Measurements from ENCODE around the gene PPP1CB.
A peak's percentile ranks its signal among the peaks of the same experiment; 100 is the strongest.
"Not testable (repeated sequence)": the region's sequence is repeated elsewhere in the genome, so short reads cannot be mapped to it uniquely, and the experiment has no call there.

The PPP1CB gene

DNA sequence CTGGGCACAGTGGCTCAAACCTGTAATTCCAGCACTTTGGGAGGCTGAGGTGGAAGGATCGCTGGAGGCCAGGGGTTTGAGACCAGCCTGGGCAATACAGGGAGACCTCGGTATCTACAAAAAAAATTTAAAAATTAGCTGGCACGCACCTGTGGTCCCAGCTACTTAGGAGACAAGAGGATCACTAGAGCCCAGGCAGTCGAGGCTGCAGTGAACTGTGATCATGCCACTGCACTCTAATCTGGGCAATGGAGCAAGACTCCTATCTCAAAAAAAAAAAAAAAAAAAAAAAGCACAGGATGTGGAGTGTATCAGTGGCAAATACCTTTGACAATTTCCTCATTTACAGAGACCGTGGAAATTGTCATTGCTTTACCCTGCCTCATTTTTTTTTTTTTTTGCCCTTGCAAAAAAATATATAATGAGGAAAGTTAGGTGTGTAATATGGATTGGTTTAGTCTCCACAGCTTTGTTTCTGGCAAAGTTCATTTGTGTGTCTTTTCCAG, 20.9 kb upstream of the PPP1CB start:
- Histone ChIP-seq H3K4me2 (no peak overlapping the region), H4K20me1 (no peaks in the 10 kb centered on the region), H3K9me3 (replicated peaks in 1 of 11) (no peaks in the 10 kb centered on the region), H3K9ac (no peak overlapping the region), H3K27ac (no peak overlapping the region), H3K4me3 (no peak overlapping the region), H3K4me1 (no peaks in the 10 kb centered on the region), H3K36me3 (no peaks in the 10 kb centered on the region), H3K27me3 (no peaks in the 10 kb centered on the region)
- no peak for TF ChIP-seq Cebpa-rat (IDR thresholded peaks at IDR 0.05)

DNA sequence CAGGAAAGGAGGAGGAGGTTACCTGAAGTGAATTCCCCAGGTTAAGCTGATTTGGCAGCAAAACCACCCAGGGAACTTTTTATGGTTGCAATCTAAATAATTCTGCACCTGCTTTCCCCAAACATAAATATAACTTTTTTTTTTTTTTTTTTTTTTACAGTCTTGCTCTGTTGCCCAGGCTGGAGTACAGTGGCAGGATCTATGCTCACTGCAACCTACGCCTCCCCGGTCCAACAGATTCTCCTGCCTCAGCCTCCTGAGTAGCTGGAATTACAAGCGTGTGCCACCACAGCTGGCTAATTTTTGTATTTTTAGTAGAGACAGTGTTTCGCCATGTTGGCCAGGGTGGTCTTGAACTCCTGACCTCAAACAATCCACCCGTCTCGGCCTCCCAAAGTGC, 16.1 kb upstream of the PPP1CB start:
- no peak overlapping the region for H3K4me3 ChIP-seq
- TF ChIP-seq Cebpa-rat (IDR thresholded peaks at IDR 0.05): no peak
- H3K27ac ChIP-seq: no peak overlapping the region
- peaks cover 22 to 33% (median 28%) of the 10 kb centered on the region in 11 experiments for H3K9me3 ChIP-seq (replicated peaks in 1 of 11)
- H3K4me1 ChIP-seq: peaks cover 0 to 8% (median 2%) of the 10 kb centered on the region in 10 experiments; a peak in 7 of 20 replicates
- no peaks in the 10 kb centered on the region for H4K20me1 ChIP-seq
- H3K27me3 ChIP-seq: no peaks in the 10 kb centered on the region
- H3K4me2 ChIP-seq: no peak overlapping the region
- H3K9ac ChIP-seq: no peak overlapping the region
- H3K36me3 ChIP-seq: peaks cover 0 to 7% (median 0%) of the 10 kb centered on the region in 11 experiments; a peak in 3 of 22 replicates

DNA sequence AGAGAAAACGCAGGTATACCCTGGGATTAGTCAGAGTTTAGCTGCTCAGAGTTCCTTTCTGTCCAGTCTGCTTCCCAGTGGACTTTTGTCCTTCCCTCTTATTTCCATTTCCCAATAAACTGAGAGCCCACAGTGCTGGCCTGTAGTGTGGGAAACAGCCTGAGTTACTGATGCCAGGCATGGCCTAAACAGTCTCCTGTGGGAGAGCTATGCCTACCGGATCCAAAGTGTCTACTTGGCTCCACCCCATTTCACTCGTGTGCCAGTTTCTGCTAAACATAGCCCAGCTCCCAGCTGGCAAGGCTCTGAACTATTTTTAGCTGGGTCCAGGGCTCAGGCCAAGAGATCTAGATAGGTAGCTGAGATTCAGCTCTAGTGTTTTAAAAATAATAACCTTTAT, 15.6 kb upstream of the PPP1CB start:
- Histone ChIP-seq H3K36me3 (peaks cover 0 to 7% (median 0%) of the 10 kb centered on the region in 11 experiments; a peak in 3 of 22 replicates), H4K20me1 (no peaks in the 10 kb centered on the region), H3K9ac (no peak overlapping the region), H3K4me3 (no peak overlapping the region), H3K4me1 (peaks cover 0 to 12% (median 3%) of the 10 kb centered on the region in 10 experiments; a peak in 7 of 20 replicates), H3K27me3 (no peaks in the 10 kb centered on the region), H3K27ac (no peak overlapping the region), H3K9me3 (replicated peaks in 1 of 11) (peaks cover 22 to 33% (median 28%) of the 10 kb centered on the region in 11 experiments), H3K4me2 (no peak overlapping the region)
- no peak for TF ChIP-seq Cebpa-rat (IDR thresholded peaks at IDR 0.05)

DNA sequence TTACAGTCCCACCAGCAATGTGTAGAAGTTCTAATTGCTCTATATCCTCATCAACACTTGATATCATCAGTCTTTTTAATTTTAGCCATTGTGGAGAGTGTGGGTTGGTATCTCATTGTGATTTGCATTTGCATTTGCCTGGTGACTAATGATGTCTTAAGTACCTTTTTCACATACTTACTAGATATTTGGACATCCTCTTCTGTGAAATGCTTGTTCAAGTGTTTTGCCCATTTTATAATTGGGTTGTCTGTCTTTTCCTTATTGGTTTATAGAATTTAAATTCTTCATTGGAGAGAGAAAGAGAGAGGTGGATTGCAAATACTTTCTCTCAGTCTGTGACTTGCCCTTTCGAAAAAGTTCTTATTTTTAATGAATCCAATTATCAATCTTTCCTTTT, 14.0 kb upstream of the PPP1CB start:
- peaks cover 22 to 33% (median 28%) of the 10 kb centered on the region in 11 experiments for H3K9me3 ChIP-seq (replicated peaks in 1 of 11)
- H4K20me1 ChIP-seq: no peaks in the 10 kb centered on the region
- H3K4me2 ChIP-seq: no peak overlapping the region
- TF ChIP-seq Cebpa-rat (IDR thresholded peaks at IDR 0.05): no peak
- peaks cover 0 to 7% (median 0%) of the 10 kb centered on the region in 11 experiments; a peak in 3 of 22 replicates for H3K36me3 ChIP-seq
- no peaks in the 10 kb centered on the region for H3K27me3 ChIP-seq
- no peak overlapping the region for H3K4me3 ChIP-seq
- H3K27ac ChIP-seq: no peak overlapping the region
- H3K4me1 ChIP-seq: peaks cover 0 to 12% (median 3%) of the 10 kb centered on the region in 10 experiments; a peak in 7 of 20 replicates
- H3K9ac ChIP-seq: no peak overlapping the region

DNA sequence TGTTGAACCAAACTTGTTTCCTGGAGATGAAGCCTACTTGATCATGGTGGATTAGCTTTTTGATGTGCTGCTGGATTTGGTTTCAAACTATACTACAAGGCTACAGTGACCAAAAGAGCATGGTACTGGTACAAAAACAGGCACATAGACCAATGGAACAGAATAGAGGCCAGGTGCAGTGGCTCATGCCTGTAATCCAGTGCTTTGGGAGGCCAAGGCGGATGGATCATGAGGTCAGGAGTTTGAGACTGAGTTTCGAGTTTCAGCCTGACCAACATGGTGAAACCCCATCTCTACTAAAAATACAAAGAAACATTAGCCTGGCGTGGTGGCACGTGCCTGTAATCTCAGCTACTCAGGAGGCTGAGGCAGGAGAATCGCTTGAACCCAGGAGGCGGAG, 9.0 kb upstream of the PPP1CB start:
- H3K27me3 ChIP-seq, H3K4me3 ChIP-seq, H3K9ac ChIP-seq, H4K20me1 ChIP-seq, H3K27ac ChIP-seq, H3K36me3 ChIP-seq, H3K4me2 ChIP-seq: not testable (repeated sequence)
- H3K9me3 ChIP-seq (replicated peaks in 1 of 11): peaks cover 13 to 22% (median 18%) of the 10 kb centered on the region in 11 experiments; a peak in 21 of 22 replicates
- H3K4me1 ChIP-seq: peaks cover 0 to 19% (median 3%) of the 10 kb centered on the region in 10 experiments; a peak in 8 of 20 replicates

DNA sequence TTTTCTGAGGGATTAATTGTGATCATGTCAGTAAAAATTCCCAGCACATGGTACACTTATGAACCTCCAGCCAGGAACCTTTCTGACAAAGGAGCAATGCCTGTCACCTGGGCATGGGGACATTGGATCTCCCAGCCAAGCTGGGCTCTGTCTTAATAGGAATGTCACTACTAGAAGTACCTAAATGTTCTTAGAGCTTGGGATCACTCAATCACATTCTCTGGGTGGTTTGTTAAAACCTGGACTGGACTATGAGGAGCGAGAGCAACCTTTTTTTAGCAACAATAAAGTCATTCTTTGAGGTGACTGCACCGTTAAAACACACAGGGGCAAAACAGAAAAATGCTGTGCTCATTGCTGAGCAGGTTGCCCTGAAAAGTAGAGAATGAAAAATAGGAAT, 6.4 kb upstream of the PPP1CB start:
- no peak overlapping the region for H3K27ac ChIP-seq
- no peak for TF ChIP-seq Cebpa-rat (IDR thresholded peaks at IDR 0.05)

DNA sequence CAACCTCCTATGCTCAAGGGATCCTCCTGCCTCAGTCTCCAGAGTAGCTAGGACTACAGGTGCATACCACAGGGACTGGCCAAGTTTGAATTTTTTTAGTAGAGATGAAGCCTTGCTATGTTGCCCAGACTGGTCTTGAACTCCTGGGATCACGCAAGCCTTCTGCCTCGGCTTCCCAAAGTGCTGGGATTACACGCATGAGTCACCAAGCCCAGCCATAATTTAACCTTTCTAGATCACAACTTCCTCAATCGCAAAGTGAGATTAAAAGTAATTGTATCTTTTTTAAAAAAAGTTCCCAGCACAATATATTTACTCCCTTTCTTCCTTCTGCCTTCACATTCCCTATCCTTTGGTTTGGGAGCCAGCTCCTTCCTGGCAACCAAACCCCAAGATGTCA, 5.8 kb upstream of the PPP1CB start:
- H3K9me3 ChIP-seq (replicated peaks in 1 of 11): no peaks in the 10 kb centered on the region
- no peak overlapping the region for H3K9ac ChIP-seq
- TF ChIP-seq Cebpa-rat (IDR thresholded peaks at IDR 0.05): no peak
- no peak overlapping the region for H3K4me3 ChIP-seq
- H3K36me3 ChIP-seq: no peaks in the 10 kb centered on the region
- no peaks in the 10 kb centered on the region for H4K20me1 ChIP-seq
- H3K27ac ChIP-seq: no peak overlapping the region
- peaks cover 17 to 38% (median 20%) of the 10 kb centered on the region in 10 experiments for H3K4me1 ChIP-seq
- peak overlapping the region in 4 of 11 experiments; percentile 4 to 52 (median 32); a peak in 4 of 22 replicates for H3K4me2 ChIP-seq
- H3K27me3 ChIP-seq: no peaks in the 10 kb centered on the region

More for the DNA sequence above, 6.4 kb upstream of the PPP1CB start:
- H3K4me2 ChIP-seq: peak overlapping the region in 1 of 11 experiments; percentile 52; a peak in 1 of 22 replicates
- H3K9me3 ChIP-seq (replicated peaks in 1 of 11): no peaks in the 10 kb centered on the region
- no peak overlapping the region for H3K4me3 ChIP-seq
- H3K9ac ChIP-seq: no peak overlapping the region
- peaks cover 11 to 37% (median 15%) of the 10 kb centered on the region in 10 experiments for H3K4me1 ChIP-seq
- H3K36me3 ChIP-seq: no peaks in the 10 kb centered on the region
- no peaks in the 10 kb centered on the region for H3K27me3 ChIP-seq
- H4K20me1 ChIP-seq: no peaks in the 10 kb centered on the region

DNA sequence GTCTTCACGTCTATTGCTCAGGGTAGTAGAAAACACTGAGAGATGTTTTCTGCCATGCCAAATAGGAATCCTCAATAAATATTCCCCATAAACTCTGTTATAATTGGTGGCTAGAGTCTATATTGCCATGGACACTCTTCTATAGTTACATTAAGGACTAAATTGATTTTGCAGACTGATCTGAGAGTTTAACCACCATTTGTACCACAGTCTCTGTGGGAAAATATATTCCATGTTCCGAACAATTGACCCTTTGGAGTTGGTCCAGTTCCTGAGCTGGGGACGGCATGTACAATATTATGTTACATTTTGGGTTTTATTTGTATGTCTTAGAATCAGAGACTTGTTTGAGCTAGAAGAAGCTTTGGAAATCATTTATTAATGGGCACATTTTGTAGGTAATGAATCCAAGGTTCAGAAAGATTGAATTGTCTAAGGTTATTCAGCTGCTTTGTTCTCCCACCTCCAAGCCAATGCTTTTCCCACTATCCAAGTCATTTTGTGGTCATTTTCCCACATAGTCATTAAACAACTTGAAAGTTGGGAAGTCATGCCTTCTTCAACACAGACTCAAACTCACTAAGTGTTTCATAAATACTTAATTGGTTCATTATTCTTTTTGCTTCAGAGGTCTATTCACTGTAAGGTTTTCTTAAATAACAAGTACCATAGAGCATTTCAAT, 5.1 kb upstream of the PPP1CB start:
- no peak overlapping the region for H3K9ac ChIP-seq
- no peaks in the 10 kb centered on the region for H3K36me3 ChIP-seq
- TF ChIP-seq Cebpa-rat (IDR thresholded peaks at IDR 0.05): no peak
- peaks cover 18 to 38% (median 21%) of the 10 kb centered on the region in 10 experiments for H3K4me1 ChIP-seq
- H4K20me1 ChIP-seq: no peaks in the 10 kb centered on the region
- H3K4me3 ChIP-seq: no peak overlapping the region
- H3K27ac ChIP-seq: no peak overlapping the region
- H3K27me3 ChIP-seq: no peaks in the 10 kb centered on the region
- H3K4me2 ChIP-seq: no peak overlapping the region
- no peaks in the 10 kb centered on the region for H3K9me3 ChIP-seq (replicated peaks in 1 of 11)

DNA sequence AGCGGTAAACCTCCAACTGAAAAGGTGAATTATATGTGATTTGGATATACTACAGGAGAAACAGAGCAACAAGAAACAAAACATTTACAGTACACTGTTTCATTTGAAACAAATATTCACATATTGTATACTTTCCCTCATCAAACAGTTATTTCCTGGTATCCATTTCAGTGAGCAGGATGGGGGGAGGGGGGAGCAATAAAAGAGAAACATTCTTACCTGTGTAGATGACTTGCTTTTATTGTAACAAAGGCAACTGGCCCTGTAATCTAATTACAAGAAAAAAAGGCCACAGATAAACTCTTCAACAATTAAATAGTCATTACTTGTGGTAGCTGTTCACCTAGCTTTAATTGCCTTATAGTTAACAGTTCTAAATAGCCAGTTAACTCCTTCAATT, 3.9 kb upstream of the PPP1CB start:
- Histone ChIP-seq H3K9me3 (replicated peaks in 1 of 11) (no peaks in the 10 kb centered on the region), H3K27me3 (no peaks in the 10 kb centered on the region), H3K27ac (no peak overlapping the region), H3K36me3 (no peaks in the 10 kb centered on the region), H3K4me2 (peak overlapping the region in 2 of 11 experiments; percentile 2 to 77; a peak in 1 of 22 replicates), H4K20me1 (peaks cover 0 to 7% (median 4%) of the 10 kb centered on the region in 11 experiments; a peak in 11 of 22 replicates), H3K9ac (no peak overlapping the region), H3K4me3 (no peak overlapping the region), H3K4me1 (peaks cover 18 to 38% (median 21%) of the 10 kb centered on the region in 10 experiments)
- no peak for TF ChIP-seq Cebpa-rat (IDR thresholded peaks at IDR 0.05)

Data from BLaER1 treated with 17β-estradiol and CSF1 and Interleukin-3, amounts not matched to agents 10 nM and 100 nM (cell line).